Stimulated activated CD4-positive, alpha-beta T cell treated with anti-CD3 and anti-CD28 coated beads, Interleukin-4, amount 100 ng/mL, for 24 hours (primary cell): ENCODE data around the gene KDM2B.
A peak's percentile ranks its signal among the peaks of the same experiment; 100 is the strongest.

Experiments used
- DNase-seq: peaks from one replicate; pipeline ENCODE4 v3.0.0-alpha.2; 2020

Gene KDM2B

DNA sequence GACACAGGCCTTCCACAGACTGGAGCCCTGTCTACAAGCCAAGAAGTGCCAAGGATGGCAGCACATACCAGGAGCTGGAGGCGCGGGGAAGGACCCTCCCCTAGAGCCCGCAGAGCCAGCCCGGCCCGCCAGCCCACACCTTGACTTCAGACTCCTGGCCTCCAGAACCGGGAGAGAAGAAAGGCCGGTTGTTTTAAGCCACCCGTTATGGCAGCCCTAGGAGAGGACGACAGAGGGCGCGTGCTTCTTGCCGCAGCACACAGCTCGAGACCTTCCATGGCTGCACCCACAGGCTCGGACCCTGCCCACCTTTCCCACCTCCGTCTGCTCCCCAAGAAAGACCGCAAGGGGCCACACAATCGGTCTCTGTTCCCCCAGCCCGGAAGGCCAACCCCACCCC lies 127.2 kb downstream of the KDM2B start:
- no peak for DNase-seq

DNA sequence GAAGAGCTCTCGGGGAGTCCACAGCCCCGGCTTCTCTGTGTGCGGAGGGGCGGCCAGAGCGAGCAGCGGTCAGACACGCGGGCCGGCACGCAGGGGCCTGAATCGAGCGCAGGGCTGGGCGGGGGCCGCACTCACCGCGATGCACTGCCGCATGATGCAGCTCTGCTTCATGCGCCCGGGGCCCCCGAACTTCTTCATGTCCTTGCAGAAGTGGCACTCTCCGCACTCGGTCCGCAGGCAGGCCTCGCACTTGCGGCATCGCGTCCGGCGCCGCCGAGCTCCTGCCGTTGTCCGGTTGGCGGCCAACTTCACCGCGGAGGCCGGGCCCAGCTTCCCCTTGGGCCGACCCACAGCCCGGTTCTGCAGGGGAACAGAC lies 127.8 kb downstream of the KDM2B start:
- no peak for DNase-seq

DNA sequence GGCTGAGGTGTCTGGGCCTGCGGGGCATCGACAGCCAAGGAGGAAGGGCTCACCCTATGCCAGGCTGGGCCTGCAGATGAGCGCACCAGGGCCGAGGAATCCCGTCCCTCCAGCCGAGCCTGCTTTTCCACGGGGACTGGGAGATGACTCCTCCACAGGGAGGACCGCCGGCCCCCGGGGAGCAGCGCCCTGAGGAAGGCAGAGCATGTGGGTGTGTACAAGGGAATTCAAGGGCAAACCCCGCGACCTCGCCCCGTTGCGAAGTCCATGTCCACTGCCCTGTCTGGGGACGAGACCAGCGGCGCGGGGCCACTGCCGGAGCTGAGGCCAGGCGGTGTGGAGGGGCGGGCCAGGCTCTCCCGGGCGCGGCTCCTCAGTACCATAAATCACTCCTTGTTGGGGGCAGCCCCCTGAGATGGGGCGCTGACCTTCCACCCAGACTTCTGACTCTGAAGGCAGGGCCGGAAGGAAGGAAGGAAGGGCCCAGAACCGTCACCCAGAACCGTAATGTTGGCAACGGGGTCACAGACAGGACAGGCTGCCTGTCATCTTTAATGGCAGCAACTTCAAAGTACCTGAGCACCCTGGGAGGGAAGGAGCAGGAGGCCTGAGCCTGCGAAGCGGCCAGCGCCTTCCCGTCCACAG lies 128.4 kb downstream of the KDM2B start:
- DNase-seq = no peak

DNA sequence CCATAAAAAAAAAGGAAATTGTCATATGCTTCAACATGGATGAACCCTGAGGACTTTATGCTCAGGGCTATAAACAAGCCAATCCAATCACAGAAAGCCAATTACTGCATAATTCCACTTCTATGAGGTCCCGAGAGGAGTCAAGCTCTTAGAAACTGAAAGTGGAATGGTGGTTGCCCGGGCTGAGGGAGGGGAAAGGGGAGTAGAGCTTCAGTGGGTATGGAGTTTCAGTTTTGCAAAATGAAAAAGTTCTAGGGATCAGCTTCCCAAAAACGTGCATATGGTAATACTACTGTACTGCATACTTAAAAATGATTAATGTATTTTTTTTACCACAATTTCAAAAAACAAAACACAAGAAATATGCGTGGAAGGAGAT lies 128.9 kb downstream of the KDM2B start:
- no peak for DNase-seq

DNA sequence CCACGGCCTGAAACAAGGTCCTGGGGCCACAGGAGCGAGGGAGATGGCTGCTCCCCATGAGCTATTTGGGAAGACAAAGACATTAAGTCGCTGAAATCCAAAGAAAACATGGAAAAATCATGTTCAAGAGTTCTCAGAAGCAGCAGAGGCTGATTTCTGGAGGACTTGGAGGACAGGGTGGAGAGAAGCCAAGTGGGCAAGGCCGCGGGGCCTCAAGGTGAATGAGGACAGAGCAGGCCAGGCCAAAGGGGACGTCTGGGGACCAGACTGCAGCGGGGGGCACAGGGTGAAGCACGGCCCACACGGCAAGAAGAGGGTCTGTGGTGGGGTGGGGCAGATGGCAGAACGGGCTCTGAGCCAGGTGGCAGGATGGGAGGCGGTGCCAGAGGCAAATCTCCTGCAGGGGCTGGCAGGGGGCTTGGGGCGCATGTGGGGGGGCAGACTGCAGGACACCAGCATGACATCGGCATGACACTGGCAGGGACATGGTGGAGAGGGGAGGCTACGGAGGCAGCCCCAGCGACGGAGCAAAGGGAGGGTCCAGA lies 132.0 kb downstream of the KDM2B start:
- no peak for DNase-seq

DNA sequence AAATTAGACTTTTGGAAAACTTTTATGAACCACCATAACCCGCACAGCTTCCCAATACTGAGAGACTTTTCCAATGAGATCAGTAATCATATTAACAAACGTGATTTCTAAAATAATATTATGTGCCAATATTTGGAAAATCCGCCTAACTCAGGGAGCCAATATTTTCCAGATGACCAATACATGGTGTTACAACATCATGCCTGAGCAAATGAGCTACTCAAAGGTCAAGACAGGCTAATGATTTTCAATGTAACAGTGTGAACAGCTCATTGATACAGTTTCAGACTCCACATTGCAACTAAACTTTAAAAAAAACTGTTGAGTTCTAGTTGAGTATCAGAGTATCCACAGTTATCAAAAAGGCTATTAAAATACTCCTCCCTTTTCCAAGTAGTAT lies 134.1 kb downstream of the KDM2B start:
- DNase-seq = no peak

DNA sequence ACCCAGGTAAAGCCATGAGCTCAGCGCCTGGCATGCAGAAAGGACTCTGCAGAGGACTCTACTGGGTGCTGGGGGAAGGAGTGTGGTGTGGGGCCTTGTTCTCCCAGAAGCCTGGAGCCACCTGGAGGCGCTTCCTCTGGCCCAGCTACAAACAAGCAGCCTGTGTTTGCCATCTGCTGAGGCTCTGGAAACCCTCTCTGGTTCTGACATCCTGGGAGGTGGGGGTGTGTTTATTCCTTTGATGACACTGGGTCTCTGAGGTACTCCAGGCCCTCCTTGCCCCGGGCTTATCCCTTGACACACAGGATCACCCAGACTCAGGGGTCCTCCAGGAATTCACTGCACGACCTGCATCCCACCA lies 136.0 kb downstream of the KDM2B start:
- DNase-seq = no peak

DNA sequence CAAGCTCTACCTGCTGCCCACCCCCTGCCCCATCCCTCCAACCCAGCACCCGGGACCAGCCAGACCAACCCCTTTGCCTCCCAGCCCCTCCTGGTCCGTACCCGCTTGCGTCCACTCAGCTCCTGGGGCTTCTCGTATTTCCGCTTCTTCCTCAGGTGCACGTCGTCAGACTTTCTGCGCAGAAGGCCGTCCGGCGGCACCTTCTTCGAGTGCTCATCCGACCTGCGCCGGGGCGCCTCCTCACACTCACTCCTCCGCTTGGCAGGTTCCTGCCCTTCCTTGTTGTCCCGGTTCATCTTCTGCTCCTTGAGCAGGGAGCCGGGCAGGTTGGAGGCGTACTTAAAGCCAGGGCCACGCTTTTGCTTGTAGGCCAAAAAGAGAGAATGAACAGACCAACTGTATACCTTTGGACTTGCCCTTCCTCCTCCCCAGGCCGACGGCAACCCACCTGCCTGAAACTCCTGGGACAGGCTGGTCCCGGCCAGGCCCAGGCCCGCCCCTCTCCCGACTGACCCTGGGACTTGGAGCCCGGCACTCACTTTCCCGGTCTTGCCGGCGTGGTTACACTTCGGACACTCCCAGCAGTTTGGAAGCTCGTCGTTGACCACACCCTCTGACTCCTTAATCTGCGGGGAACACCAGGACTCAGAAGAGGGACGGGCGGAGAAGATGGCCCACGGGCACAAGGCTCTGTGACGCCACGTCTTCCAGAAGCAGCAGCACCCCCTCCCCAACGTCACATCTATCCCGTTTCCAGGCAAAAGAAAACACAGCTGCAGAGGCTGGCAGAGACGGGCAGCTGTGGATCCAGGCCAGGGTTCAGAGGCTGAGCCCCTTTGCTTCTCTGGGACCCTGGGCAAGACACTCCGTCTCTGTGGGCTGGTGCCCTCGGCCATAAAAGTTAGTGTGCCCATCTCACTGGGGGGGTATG lies 136.6 kb downstream of the KDM2B start:
- no peak for DNase-seq

DNA sequence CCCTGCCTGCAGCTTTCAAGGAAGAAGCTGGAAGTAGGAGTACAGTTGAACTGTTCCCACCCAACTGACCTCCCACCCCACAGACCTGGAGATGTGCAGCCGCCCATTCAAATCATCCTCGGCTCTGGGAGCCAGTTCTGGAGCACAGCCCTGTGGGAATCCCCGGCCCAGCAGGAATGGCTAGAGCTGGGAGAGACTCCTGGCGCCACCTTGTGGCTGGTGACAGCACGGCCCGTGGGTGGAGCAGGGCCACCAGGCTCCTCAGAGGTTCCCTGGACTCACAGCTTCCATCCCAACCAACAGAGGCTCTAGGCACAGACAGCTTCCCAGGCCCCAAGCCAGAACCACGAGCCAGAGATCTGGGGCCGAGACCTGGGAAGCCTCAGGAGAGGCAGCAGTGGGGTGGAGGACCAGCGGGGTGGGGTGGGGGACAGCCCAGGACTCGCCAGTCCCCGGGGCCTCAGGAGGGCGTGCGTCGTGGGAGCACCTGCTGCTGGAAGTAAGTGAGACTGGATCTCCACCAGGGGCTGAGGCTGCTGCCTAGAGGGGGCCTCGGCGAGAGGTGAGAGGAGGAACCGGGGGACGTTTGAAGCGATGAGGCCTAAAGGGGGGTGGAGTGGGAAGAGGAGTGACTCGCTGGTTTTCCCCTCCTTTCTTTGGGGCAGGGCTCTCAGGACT lies 137.5 kb downstream of the KDM2B start:
- peak; percentile 75 for DNase-seq

DNA sequence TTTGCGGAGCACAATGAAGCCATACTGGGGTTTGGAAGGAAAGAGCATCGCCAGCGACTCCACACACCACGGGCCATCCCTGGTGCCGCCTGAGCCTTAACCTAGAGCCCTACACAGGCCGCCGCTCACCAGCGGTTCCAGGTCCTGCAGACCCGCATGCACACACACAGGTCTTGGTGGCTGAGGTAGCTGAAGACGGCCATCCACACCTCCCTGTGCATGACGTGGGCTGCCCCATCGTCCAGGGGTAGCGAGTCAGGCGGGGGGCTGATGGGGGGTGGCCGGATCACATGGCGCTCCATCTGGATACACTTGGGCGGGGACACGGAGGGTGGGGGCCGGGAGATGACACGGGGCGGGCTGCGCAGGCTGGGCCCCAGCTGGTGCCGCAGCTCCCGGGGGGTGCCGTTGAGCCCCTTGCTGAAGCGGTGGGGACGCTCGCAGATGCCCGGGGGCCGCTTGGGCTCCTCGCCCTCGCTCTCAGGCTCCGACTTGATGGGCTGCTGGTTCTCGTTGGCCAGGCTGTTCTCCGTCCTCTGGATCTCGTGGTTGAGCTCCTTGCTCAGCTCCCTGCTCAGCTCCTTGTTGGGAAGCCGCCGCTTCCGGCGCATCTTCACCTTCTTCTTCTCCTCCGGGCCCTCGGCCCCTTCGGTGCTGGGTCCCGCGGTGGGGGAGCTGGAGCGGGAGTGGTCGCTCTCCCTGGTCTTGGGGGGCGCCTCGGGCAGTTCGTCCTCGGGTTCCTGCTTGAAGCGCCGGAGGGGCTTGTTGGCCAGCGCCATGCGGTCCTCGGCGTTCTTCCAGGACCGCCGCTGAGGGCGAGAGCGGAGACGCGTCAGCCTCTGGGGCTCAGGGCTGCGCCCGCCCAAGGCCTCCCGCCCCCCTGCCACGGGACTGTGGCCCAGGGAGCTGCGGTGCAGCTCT lies 138.5 kb downstream of the KDM2B start:
- no peak for DNase-seq

DNA sequence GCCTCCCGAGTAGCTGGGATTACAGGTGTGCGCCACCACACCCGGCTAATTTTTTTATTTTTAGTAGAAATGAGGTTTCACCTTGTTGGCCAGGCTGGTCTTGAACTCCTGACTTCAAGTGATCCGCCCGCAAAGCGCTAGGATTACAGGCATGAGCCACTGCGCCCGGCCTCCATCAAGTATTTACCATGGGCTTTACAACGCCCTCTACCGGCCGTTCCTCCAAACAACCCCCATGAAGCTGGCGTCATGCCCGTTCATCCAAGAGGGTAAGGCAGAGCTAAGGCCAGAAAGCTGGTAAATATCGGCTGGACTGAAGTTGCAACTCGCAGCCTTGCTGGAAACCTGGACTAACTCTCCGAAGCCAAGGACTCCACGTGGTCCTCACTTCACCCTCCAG lies 139.3 kb downstream of the KDM2B start:
- no peak for DNase-seq

DNA sequence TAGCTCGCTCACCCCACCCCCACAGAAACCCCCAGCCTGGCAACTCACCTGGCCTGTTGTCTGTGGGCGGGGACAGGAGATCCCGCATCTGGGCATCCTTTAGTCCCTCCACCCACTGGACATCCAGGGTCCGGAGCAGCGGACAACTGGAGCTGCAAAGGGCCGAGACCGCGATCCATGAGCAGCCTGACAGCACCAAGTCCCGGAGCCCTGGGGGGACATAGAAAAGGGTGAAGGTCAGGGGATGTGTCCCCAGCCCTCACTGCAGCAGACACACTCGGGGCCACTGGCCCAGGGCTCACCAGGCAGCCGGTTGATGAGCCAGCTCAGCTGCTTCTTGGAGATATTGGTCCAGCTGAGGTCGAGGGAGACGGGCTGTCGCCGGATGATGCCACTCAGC lies 140.1 kb downstream of the KDM2B start:
- DNase-seq = no peak

DNA sequence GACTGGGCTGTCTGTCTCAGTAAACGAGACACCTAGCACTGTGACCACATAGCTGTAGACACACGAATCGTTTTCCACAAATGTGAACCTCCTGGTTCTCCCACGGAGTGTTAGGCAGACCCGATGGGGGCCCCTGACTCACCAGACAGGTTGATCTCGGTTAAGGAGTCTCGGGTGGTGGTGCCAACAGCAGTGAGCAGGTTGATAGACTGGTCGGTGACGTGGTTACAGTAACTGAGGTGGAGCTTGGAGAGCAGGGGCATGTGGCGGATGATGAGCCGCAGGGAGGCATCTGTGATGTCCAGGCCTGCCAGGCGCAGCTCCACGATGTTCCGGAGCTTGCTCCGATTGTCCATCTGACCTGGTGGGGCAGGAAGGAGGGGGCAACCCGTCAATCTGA lies 141.1 kb downstream of the KDM2B start:
- no peak for DNase-seq

DNA sequence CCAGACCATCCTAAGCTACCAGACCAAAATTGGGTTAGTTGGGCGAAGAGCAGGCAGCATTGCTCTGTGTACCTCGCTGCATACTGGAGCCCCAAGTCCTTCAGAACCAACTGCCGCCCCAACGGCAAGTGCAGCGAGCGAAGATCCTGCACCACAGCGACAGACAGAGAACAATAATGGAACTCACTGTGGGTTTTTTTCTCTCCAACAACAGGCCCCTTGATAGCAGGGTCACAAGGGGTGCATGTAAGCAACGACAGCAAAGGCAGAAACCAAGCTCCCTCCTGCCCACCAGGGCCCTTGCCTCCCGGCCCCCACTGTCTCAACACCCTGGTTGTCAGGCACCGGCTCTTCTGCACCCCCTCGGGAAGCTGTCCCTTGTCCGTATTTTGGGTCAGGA lies 141.9 kb downstream of the KDM2B start:
- DNase-seq = no peak

DNA sequence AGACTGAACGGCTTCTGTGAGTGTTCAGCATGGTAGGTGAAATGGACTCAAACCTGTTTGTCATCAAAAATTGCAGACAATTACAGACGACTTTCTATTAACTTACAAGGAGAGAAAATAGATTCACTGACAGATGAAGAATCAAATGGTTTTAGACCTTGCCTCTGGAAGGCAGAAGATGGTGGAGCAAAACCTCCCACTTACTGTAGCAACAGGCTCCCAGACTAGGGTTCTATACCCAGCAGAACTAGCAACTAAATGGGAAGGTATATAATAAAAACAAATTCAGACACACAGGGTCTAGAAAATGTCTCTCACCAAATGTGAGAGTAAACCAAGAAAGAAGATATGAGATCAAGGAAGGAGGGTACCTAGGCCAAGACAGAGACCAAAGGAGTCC lies 144.1 kb downstream of the KDM2B start:
- no peak for DNase-seq

DNA sequence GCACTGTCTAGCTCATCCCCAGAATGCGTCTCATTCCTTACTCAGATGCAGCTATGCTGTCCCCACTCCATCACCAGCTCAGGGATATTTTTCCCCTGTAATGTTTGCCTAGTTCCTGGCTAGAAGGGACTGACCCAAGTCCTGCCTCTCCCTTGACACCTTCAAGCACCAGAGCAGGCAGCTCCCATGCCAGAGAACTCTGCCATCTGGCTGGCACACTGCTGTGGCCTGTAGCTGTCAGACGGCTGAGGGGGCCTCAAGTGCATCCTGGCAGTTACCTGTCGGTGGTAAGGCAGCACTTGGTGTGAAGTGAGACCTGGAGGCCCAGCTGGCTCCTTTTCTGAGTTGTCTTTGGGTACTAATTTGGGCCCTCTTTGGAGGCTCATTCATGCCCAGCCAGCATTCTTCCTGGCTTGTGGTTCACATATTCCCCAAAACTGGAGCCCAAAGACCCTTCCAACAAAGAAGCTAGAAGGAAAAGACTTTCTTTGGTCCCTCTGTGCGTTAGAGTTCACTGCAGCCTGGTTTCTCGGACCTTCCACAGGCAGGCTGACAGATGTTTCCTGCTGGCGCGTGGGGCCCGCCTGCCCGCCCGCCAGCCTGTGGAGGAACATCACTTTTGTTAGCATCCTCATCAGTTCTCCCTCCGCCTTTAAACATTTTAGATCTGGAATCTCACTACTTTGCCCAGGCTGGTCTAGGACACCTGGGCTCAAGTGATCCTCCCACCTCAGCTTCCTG lies 147.9 kb downstream of the KDM2B start:
- DNase-seq = no peak

DNA sequence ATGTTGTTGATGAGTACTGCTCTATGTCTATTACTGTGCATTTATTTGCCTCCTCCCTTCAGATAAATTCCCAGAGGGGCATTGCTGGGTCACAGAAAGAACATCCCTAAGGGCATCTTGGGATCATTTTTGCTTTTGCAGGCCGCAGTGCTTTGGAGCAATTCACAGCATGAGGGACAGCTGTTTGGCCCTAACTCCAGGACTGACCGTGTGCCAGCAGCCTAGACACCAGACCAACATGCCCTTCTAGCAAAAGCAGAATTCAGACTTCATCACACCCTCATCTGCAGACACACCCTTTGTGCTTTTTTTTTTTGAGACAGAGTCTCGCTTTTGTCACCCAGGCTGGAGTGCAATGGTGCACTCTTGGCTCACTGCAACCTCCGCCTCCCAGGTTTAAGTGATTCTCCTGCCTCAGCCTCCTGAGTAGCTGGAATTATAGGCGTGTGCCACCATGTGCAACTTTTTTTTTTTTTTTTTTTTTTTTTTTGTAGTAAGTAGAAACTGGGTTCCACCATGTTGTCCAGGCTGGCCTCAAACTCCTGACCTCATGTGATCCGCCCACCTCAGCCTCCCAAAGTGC lies 149.9 kb downstream of the KDM2B start:
- no peak for DNase-seq

DNA sequence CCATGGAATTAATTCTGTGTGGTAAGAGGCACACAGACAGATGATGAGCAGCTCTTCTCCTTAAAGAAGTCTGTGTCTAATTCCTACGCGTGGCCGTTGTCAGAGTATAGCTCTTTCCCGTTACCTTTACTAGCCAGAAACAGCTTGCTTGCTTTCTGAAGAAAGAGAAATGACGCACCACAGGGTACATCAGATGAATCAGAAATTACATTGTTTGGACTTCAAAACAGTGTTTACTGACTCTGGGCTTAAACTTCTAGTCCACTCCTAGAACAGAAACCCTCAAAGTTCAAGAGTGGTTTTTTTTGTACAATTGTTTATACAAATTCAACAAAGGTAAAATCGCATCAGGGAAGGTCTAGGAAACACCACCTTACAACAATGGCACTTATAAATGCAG lies 151.9 kb downstream of the KDM2B start:
- no peak for DNase-seq

DNA sequence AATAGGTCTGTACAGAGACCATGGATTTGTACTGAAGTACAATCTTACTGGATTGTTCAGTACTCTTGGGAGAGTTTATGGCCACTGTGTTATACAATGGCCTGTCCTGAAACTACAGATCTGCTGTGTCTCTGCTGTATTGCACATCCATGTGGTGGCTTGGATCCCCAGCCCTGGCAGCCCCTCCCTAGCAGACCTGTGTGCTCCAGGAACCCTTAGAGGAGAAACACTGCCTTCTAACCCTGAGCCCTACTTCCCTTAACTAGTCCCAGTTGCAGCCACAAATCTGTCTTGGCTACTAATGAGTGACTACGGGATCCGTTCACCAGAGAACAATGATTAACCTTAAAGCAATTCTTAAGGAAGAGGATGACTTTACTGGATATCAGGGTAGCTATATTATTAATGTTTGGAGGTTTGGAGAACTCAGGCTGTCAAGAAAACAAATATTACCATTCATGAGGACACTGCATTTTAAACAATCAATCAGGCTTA lies 153.2 kb downstream of the KDM2B start:
- DNase-seq = no peak

DNA sequence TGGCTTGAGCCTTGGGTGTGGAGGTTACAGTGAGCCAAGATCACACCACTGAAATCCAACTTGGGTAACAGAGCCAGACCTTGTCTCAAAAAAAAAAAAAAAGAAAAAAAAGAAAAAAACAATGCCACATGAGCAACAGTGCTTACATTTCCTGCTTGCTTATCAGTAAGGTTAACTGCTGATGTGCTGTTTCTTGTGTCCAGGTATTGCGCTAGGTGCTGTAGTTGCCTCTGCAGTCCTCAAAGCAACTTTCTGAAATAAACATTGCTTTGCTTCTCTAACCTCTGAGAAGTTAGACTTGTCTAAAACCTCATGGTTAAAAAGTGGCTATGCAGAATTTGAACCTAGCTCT lies 156.2 kb downstream of the KDM2B start:
- DNase-seq = no peak
